Activated T-helper 1 cell treated with anti-CD3 and anti-CD28 coated beads, Interleukin-12 subunit alpha, Interleukin-12 subunit beta, Interleukin-2, Interleukin-4 antibody, amounts not matched to agents 30 ng/mL and 10 ng/mL and 1 ng/mL, durations not matched to agents 14 hours and 24 hours and 36 hours (primary cell): ENCODE results near the gene ATP8A2. TPM values are rescaled to one million over a fixed set of nuclear protein-coding genes. Genes with fewer than 3 reads are reported as not detected.

ENCODE experiments used
- DNase-seq: peaks from one replicate; pipeline ENCODE4 v3.0.0; 2021; ENCODE audit warnings: low spot score
- H3K27ac Mint-ChIP-seq: one replicate; pipeline ENCODE4 v1.8.0; 2021; ENCODE audit warnings: mild to moderate bottlenecking, mixed read lengths
- H3K27me3 Mint-ChIP-seq: one replicate; pipeline ENCODE4 v1.8.0; 2022; ENCODE audit warnings: mild to moderate bottlenecking, moderate library complexity, mixed read lengths; ENCODE audit not compliant: insufficient read depth
- H3K36me3 Mint-ChIP-seq: one replicate; pipeline ENCODE4 v1.8.0; 2021; ENCODE audit warnings: low read depth, mixed read lengths
- H3K4me1 Mint-ChIP-seq: one replicate; pipeline ENCODE4 v1.8.0; 2021; ENCODE audit warnings: low read depth, mixed read lengths
- H3K4me3 Mint-ChIP-seq: one replicate; pipeline ENCODE4 v1.8.0; 2021; ENCODE audit warnings: mild to moderate bottlenecking, moderate library complexity, mixed read lengths
- H3K9me3 Mint-ChIP-seq: one replicate; pipeline ENCODE4 v1.8.0; 2021; ENCODE audit warnings: mixed read lengths
- intact Hi-C: fragments of 100-400 bp; cut with micrococcal nuclease; formaldehyde crosslinking; loops from one replicate; pipeline ENCODE4 v1.15.1; 2024
- total RNA-seq: library from RNA; stranded (reverse); gene quantifications from 2 replicates; pipeline ENCODE4 v1.2.3, GENCODE V29; 2022

Gene ATP8A2
- total RNA-seq, 1 donor from 2014 or later = 0.52 TPM

GRCh38 chr13:25633093-25633492, 261.3 kb downstream of the ATP8A2 start:
- no peak for DNase-seq
- H3K27me3 Mint-ChIP-seq = no peaks in the 10 kb centered on the region

GRCh38 chr13:25645681-25646080, 273.9 kb downstream of the ATP8A2 start:
- DNase-seq = no peak
- Mint-ChIP-seq H3K27ac (no peak overlapping the region), H3K36me3 (no peaks in the 10 kb centered on the region), H3K4me3 (no peak overlapping the region), H3K27me3 (peaks cover 11% of the 10 kb centered on the region), H3K4me1 (no peaks in the 10 kb centered on the region), H3K9me3 (peaks cover 27% of the 10 kb centered on the region)
- intact Hi-C loops = no loop called here

More at GRCh38 chr13:25633093-25633492, 261.3 kb downstream of the ATP8A2 start:
- Mint-ChIP-seq H3K36me3 (no peaks in the 10 kb centered on the region), H3K9me3 (no peaks in the 10 kb centered on the region), H3K4me1 (no peaks in the 10 kb centered on the region), H3K4me3 (no peak overlapping the region), H3K27ac (no peak overlapping the region)
- intact Hi-C loops = no loop called here

GRCh38 chr13:25649001-25649633, 277.3 kb downstream of the ATP8A2 start:
- no peaks in the 10 kb centered on the region for H3K36me3 Mint-ChIP-seq
- peaks cover 20% of the 10 kb centered on the region for H3K9me3 Mint-ChIP-seq
- H3K27ac Mint-ChIP-seq = no peak overlapping the region
- H3K4me1 Mint-ChIP-seq = no peaks in the 10 kb centered on the region
- no peak for DNase-seq
- intact Hi-C loops = no loop called here
- H3K4me3 Mint-ChIP-seq = no peak overlapping the region
- peaks cover 17% of the 10 kb centered on the region for H3K27me3 Mint-ChIP-seq

GRCh38 chr13:25652764-25653163, 281.0 kb downstream of the ATP8A2 start:
- Mint-ChIP-seq H3K9me3 (peaks cover 11% of the 10 kb centered on the region), H3K4me1 (no peaks in the 10 kb centered on the region), H3K36me3 (no peaks in the 10 kb centered on the region), H3K27ac (no peak overlapping the region), H3K4me3 (no peak overlapping the region), H3K27me3 (peaks cover 17% of the 10 kb centered on the region)
- intact Hi-C loops = no loop called here
- no peak for DNase-seq

GRCh38 chr13:25654322-25654721, 282.5 kb downstream of the ATP8A2 start:
- Mint-ChIP-seq H3K27me3 (peaks cover 15% of the 10 kb centered on the region), H3K27ac (no peak overlapping the region), H3K9me3 (peaks cover 3% of the 10 kb centered on the region), H3K36me3 (peaks cover 2% of the 10 kb centered on the region), H3K4me1 (no peaks in the 10 kb centered on the region), H3K4me3 (no peak overlapping the region)
- no peak for DNase-seq
- intact Hi-C loops = no loop called here

GRCh38 chr13:25657157-25657556, 285.4 kb downstream of the ATP8A2 start:
- no peak for DNase-seq
- H3K4me1 Mint-ChIP-seq = no peaks in the 10 kb centered on the region
- H3K27ac Mint-ChIP-seq = no peak overlapping the region
- H3K9me3 Mint-ChIP-seq = no peaks in the 10 kb centered on the region
- H3K4me3 Mint-ChIP-seq = no peak overlapping the region
- H3K36me3 Mint-ChIP-seq = peaks cover 2% of the 10 kb centered on the region
- peaks cover 15% of the 10 kb centered on the region for H3K27me3 Mint-ChIP-seq
- intact Hi-C loops = no loop called here

GRCh38 chr13:25659091-25659795, 287.5 kb downstream of the ATP8A2 start:
- no peaks in the 10 kb centered on the region for H3K9me3 Mint-ChIP-seq
- H3K4me1 Mint-ChIP-seq = no peaks in the 10 kb centered on the region
- H3K27ac Mint-ChIP-seq = no peak overlapping the region
- H3K27me3 Mint-ChIP-seq = peaks cover 9% of the 10 kb centered on the region
- intact Hi-C loops = no loop called here
- DNase-seq = no peak
- H3K4me3 Mint-ChIP-seq = no peak overlapping the region
- peaks cover 2% of the 10 kb centered on the region for H3K36me3 Mint-ChIP-seq

GRCh38 chr13:25660996-25661395, 289.2 kb downstream of the ATP8A2 start:
- intact Hi-C loops = no loop called here
- Mint-ChIP-seq H3K27ac (no peak overlapping the region), H3K9me3 (no peaks in the 10 kb centered on the region), H3K4me3 (no peak overlapping the region), H3K4me1 (no peaks in the 10 kb centered on the region), H3K36me3 (peaks cover 2% of the 10 kb centered on the region), H3K27me3 (peaks cover 4% of the 10 kb centered on the region)
- DNase-seq = no peak

GRCh38 chr13:25662516-25662915, 290.7 kb downstream of the ATP8A2 start:
- intact Hi-C loops = no loop called here
- DNase-seq = no peak
- peaks cover 2% of the 10 kb centered on the region for H3K9me3 Mint-ChIP-seq
- peaks cover 2% of the 10 kb centered on the region for H3K36me3 Mint-ChIP-seq
- no peak overlapping the region for H3K27ac Mint-ChIP-seq
- H3K4me3 Mint-ChIP-seq = no peak overlapping the region
- H3K4me1 Mint-ChIP-seq = no peaks in the 10 kb centered on the region
- H3K27me3 Mint-ChIP-seq = peaks cover 6% of the 10 kb centered on the region

- H3K36me3 Mint-ChIP-seq = no peaks in the 10 kb centered on the region
- intact Hi-C loops = no loop called here
Measured at GRCh38 chr13:25668345-25668744, 296.6 kb downstream of the ATP8A2 start.

GRCh38 chr13:25673711-25674110, 301.9 kb downstream of the ATP8A2 start:
- Mint-ChIP-seq H3K4me3 (no peak overlapping the region), H3K36me3 (no peaks in the 10 kb centered on the region), H3K27me3 (peaks cover 6% of the 10 kb centered on the region), H3K4me1 (no peaks in the 10 kb centered on the region), H3K9me3 (peaks cover 8% of the 10 kb centered on the region), H3K27ac (no peak overlapping the region)
- intact Hi-C loops = no loop called here
- no peak for DNase-seq

More at GRCh38 chr13:25668345-25668744, 296.6 kb downstream of the ATP8A2 start:
- Mint-ChIP-seq H3K4me3 (no peak overlapping the region), H3K4me1 (no peaks in the 10 kb centered on the region), H3K27me3 (peaks cover 7% of the 10 kb centered on the region), H3K9me3 (peaks cover 17% of the 10 kb centered on the region), H3K27ac (no peak overlapping the region)
- no peak for DNase-seq

GRCh38 chr13:25674371-25674770, 302.6 kb downstream of the ATP8A2 start:
- Mint-ChIP-seq H3K4me1 (no peaks in the 10 kb centered on the region), H3K27ac (no peak overlapping the region)
- intact Hi-C loops = no loop called here

GRCh38 chr13:25675060-25675459, 303.3 kb downstream of the ATP8A2 start:
- Mint-ChIP-seq H3K4me3 (no peak overlapping the region), H3K27me3 (peaks cover 2% of the 10 kb centered on the region), H3K9me3 (peaks cover 4% of the 10 kb centered on the region), H3K4me1 (no peaks in the 10 kb centered on the region), H3K36me3 (no peaks in the 10 kb centered on the region), H3K27ac (no peak overlapping the region)
- no peak for DNase-seq
- intact Hi-C loops = no loop called here

More at GRCh38 chr13:25674371-25674770, 302.6 kb downstream of the ATP8A2 start:
- Mint-ChIP-seq H3K9me3 (peaks cover 4% of the 10 kb centered on the region), H3K4me3 (no peak overlapping the region), H3K36me3 (no peaks in the 10 kb centered on the region), H3K27me3 (peaks cover 6% of the 10 kb centered on the region)
- DNase-seq = no peak
